HG03520 (cell line): Measurements from ENCODE around the gene MYCBP2.
A peak's percentile ranks its signal among the peaks of the same experiment; 100 is the strongest.
"Not testable (repeated sequence)": the region's sequence is repeated elsewhere in the genome, so short reads cannot be mapped to it uniquely, and the experiment has no call there.

Source experiments
- ATAC-seq: cut with Tn5 transposase; IDR thresholded peaks from one replicate; pipeline ENCODE4 v1.9.1; 2021; ENCODE audit warnings: mild to moderate bottlenecking, moderate library complexity; ENCODE audit not compliant: unreplicated experiment

MYCBP2 gene

GRCh38 chr13:77040835-77041234 is 286.1 kb downstream of the MYCBP2 start:
- no peak for ATAC-seq

GRCh38 chr13:77040076-77040475 is 286.8 kb downstream of the MYCBP2 start:
- no peak for ATAC-seq

- no peak for ATAC-seq
Measured at GRCh38 chr13:77038907-77039480, 287.9 kb downstream of the MYCBP2 start.

- no peak for ATAC-seq
Measured at GRCh38 chr13:77036279-77036678, 290.6 kb downstream of the MYCBP2 start.

GRCh38 chr13:77034881-77035280 is 292.0 kb downstream of the MYCBP2 start:
- no peak for ATAC-seq

- no peak for ATAC-seq
Measured at GRCh38 chr13:77033717-77034302, 293.1 kb downstream of the MYCBP2 start.

GRCh38 chr13:77031656-77032243 is 295.1 kb downstream of the MYCBP2 start:
- no peak for ATAC-seq

GRCh38 chr13:77029436-77029835 is 297.5 kb downstream of the MYCBP2 start:
- ATAC-seq, result no peak

- no peak for ATAC-seq
Measured at GRCh38 chr13:77028202-77028601, 298.7 kb downstream of the MYCBP2 start.

- ATAC-seq, result peak; percentile 51
Measured at GRCh38 chr13:77026861-77027621, 299.9 kb downstream of the MYCBP2 start, which contains the start of gene FBXL3. Gene FBXL3 (minus strand): TSS chr13:77027159. CDS start chr13:77021860, 5,299 bp downstream.

- peak; percentile 46 for ATAC-seq
Measured at GRCh38 chr13:77026255-77026860, 300.5 kb downstream of the MYCBP2 start.

GRCh38 chr13:77022341-77022740 is 304.6 kb downstream of the MYCBP2 start:
- no peak for ATAC-seq

- no peak for ATAC-seq
Measured at GRCh38 chr13:77019756-77020155, 307.1 kb downstream of the MYCBP2 start.

- ATAC-seq, result no peak
Measured at GRCh38 chr13:77016888-77017623, 309.8 kb downstream of the MYCBP2 start.

GRCh38 chr13:77016251-77016812 is 310.6 kb downstream of the MYCBP2 start:
- ATAC-seq, result no peak

GRCh38 chr13:77014906-77015685 is 311.8 kb downstream of the MYCBP2 start:
- ATAC-seq, result no peak

GRCh38 chr13:77013853-77014542 is 312.9 kb downstream of the MYCBP2 start:
- ATAC-seq, result no peak

- ATAC-seq, result not testable (repeated sequence)
Measured at GRCh38 chr13:77009719-77010118, 317.2 kb downstream of the MYCBP2 start.

GRCh38 chr13:77009011-77009410 is 317.9 kb downstream of the MYCBP2 start:
- no peak for ATAC-seq
